GM10266 (cell line): ENCODE results near the gene MOCS1.

ENCODE experiments used
- DNase-seq: peaks from one replicate; pipeline ENCODE4 v3.0.0; 2012; ENCODE audit errors: extremely low spot score
- CTCF ChIP-seq: IDR thresholded peaks from 2 replicates; pipeline ENCODE4 v1.5.1; 2012; ENCODE audit warnings: mild to moderate bottlenecking, low read depth; ENCODE audit not compliant: control insufficient read depth, insufficient read depth; ENCODE audit errors: missing control alignments

The MOCS1 gene

GRCh38 chr6:39899554-39900295 lies 34.5 kb downstream of the MOCS1 start:
- no peak for DNase-seq
- no peak for TF ChIP-seq CTCF

DNA sequence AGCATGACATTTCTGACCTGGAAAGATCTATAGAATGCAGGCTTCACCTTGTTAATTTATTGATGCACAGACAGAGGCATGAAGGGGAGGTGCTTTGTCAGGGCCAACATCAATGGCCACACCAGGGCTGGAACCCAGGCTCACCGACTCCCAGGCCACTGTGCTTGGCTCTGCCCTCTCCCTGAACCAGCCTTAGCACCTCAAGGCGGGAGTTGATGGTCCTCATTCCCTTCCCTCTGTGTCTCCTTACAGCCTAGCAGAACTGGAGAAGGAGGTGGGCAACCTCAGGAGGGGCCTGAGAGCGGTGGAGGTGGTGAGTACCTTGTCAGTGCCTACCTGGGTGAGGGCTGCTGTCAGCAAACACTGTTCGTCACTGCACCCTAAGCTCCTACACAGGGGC lies 35.6 kb downstream of the MOCS1 start:
- no peak for TF ChIP-seq CTCF
- DNase-seq: no peak

GRCh38 chr6:39897698-39898097 lies 36.6 kb downstream of the MOCS1 start:
- DNase-seq: no peak
- TF ChIP-seq CTCF: no peak

- no peak for DNase-seq
- no peak for TF ChIP-seq CTCF
Observed at GRCh38 chr6:39896701-39897100, 37.6 kb downstream of the MOCS1 start.

GRCh38 chr6:39893286-39893685 lies 41.0 kb downstream of the MOCS1 start:
- DNase-seq: no peak
- no peak for TF ChIP-seq CTCF

DNA sequence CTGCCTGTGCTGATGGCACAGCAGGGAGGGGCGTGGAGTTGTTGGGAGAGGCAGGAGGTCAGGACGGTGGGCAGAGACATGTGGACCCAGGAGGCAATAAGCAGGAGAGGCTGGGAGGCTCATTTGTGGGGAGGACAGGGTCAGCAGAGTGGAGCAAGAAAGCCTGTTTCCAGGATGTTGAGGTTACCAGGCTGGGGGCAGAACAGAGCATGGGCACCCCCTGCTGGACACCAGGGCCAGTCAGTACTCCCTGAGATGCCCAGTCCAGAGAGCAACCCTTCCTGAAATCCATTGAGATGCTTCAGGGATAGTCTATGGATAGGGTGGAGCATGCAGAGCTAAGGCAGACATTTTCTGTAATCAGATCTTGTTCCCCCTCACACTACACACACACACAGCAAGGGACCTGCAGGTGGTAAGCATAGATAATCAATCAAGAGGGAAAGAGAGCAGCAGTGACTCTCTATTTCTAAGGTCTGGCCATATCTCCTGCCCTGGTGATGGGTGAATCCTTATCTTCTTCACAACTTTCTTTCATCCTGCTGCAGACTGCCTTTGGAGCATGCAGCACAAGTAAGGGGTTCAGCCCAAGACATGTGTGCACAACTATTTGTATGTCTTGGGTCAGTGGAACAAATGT lies 41.7 kb downstream of the MOCS1 start:
- peak; percentile 53 for DNase-seq
- peak; percentile 62 for TF ChIP-seq CTCF

DNA sequence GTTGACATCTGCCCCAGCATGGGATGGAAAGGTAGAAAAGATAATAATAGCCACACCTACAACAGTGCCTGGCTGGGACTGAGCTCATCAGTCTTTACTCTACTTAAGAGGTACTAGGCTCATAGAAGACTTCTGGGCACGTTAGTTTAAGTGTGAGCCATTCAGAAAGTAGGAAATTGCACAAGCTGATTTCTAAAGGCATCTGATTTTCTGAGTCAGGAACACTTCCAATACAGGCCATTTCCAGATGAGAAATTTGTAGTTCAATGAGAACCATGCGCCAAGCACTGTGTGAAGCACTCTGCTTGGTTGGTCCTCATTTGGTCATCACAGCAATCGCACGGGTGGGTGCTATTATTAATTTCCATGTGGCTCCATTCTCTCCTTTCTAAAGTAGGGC lies 42.3 kb downstream of the MOCS1 start:
- TF ChIP-seq CTCF: no peak
- no peak for DNase-seq
